ENCODE results near the gene EPS8L2.
"Not testable (repeated sequence)": the region's sequence is repeated elsewhere in the genome, so short reads cannot be mapped to it uniquely, and the experiment has no call there.

The EPS8L2 gene

DNA sequence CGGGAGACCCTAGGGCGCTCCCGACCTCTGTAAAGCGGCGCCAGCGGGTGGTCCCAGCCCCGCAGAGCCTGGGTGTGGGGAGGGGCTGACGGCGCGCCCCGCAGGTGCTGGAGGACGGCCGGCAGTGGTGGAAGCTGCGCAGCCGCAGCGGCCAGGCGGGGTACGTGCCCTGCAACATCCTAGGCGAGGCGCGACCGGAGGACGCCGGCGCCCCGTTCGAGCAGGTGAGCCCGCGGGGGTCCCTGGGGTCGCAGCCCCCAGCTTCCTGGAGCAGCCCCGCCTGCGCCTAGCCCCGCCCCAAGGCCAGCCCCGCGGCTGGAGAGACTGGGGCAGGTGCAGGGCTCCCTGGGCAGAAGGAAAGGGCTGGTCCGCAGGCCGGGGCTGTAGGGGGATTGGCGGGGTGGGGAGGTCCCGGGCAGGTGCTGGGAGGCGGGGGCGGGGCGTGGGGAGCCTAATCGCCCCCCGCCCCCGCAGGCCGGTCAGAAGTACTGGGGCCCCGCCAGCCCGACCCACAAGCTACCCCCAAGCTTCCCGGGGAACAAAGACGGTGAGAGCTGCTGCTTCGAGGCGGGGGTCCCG lies 19.7 kb downstream of the EPS8L2 start:
- DNase-seq (ENCODE audit: low read depth, low spot score), result no peak

- DNase-seq (ENCODE audit: low read depth, low spot score), result no peak
These were observed 20.5 kb downstream of the EPS8L2 start for GRCh38 chr11:726278-727220.

DNA sequence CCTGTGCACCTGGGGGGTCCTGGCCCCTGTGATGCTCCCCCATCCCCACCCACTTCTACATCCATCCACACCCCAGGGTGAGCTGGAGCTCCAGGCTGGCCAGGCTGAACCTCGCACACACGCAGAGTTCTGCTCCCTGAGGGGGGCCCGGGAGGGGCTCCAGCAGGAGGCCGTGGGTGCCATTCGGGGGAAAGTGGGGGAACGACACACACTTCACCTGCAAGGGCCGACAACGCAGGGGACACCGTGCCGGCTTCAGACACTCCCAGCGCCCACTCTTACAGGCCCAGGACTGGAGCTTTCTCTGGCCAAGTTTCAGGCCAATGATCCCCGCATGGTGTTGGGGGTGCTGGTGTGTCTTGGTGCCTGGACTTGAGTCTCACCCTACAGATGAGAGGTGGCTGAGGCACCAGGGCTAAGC lies 21.3 kb downstream of the EPS8L2 start:
- DNase-seq (ENCODE audit: low read depth, low spot score), result no peak

DNA sequence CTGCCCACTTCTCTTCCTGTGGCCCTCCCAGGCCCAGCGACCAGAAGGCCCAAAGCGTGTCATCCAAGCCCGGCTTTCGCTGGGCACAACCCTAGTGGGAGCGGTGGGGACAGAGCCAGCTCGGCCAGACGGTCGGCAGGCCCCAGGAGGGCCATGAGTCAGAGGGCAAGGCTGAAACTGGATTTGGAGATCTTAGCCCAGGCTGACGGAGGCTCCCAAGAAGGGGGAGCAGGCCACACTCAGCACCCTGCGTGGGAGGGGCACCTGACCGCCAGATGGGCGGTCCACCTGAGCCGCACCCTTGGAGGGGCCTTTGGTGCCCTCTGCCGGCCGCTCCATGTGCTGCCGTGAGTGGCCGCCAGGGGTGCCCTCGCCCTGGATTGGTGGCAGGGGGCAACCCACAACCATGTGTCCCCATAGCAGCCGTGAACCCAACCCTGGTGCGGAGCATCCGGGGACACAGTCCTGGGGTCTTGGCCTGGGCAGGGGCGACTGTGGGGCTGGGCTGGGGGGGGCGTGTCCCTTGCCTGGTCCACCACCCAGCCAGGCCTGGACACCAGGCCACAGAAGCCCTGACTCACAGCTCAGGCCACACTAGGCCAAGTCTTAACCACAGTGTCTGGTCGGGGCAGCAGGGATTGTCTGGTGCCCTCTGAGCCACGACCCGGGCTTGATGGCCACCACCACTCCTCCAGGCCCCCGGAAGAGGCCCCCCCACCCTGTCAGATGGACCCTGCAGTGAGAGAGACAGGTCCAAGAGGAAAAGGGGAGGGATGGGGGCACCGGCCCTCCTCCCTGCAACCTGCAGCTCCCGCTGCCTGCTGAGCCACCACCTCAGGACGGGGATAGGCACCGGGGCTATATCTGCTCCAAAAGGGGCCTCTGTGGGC lies 22.1 kb downstream of the EPS8L2 start:
- DNase-seq (ENCODE audit: low read depth, low spot score), result peak; percentile 68

GRCh38 chr11:728901-729491 lies 23.0 kb downstream of the EPS8L2 start:
- DNase-seq (ENCODE audit: low read depth, low spot score), result no peak

- no peak for DNase-seq (ENCODE audit: low read depth, low spot score)
These were observed 23.6 kb downstream of the EPS8L2 start for GRCh38 chr11:729492-730074.

GRCh38 chr11:733072-733471 lies 27.0 kb downstream of the EPS8L2 start:
- DNase-seq (ENCODE audit: low read depth, low spot score), result no peak

DNA sequence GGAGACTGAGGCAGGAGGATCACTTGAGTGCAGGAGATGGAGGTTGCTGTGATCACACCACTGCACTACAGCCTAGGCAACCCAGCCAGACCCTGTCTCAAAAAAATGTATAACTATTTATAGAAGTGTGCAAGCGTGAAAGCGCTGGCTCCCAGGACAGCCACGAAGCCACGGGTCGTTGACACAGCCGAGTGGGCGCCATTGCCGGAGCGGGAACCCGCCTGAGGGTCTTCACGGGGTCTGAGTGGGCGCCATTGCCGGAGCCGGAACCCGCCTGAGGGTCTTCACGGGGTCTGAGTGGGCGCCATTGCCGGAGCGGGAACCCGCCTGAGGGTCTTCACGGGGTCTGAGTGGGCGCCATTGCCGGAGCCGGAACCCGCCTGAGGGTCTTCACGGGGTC lies 28.5 kb downstream of the EPS8L2 start:
- not testable (repeated sequence) for DNase-seq (ENCODE audit: low read depth, low spot score)

DNA sequence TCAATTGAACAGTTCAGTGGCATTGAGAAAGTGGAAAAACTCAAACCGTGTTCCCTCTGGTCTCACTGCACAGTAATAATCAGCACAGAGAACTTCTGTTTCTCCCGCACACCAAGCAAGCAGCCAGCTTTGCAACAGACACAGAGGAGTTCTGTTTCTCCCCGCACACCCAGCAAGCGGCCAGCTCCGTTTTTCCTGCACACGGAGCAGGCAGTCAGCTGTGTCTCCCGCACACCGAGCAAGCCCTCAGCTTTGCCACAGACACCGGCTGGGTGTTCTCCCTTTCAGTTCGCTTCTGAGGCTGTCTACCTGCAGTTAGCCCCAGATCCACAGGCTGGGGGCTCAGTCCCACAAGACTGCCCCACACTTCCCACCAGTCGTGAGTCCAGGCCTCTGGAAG lies 31.3 kb downstream of the EPS8L2 start:
- DNase-seq (ENCODE audit: low read depth, low spot score), result no peak

DNA sequence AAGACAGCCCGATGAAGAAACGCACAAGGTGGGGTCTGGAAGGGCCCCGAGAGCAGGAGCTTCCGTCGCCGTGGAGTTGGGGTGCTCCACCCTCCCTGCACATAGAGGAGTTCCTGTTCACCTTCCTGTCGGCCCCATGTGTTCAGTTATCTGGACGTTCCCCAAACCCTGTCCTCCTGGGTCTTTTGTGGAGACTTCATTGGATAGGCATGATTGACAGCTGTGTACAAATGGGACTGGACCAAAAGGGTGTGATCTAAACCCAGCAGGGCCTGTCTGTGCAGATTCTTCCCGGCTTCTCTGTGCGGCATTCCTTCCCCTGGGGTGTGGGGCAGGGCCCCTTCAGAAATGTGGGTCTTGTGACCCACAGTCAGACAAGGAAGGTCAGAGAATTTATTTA lies 31.9 kb downstream of the EPS8L2 start:
- DNase-seq (ENCODE audit: low read depth, low spot score), result not testable (repeated sequence)

DNA sequence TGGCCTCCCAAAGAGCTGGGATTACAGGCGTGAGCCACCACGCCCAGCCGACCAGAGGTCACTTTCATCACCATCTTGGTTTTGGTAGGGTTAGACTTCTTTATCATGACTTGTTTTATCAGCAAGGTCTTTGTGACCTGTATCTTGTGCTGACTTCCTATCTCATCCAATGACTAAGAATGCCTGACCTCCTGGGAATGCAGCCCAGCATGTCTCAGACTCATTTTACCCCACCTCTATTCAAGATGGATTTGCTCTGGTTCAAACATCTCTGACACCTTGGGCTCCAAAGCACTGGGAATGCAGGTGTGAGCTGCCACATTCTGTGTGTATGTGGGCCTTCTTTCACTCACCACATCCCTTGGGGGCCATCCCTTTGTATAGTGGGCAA lies 36.1 kb downstream of the EPS8L2 start:
- DNase-seq (ENCODE audit: low read depth, low spot score), result no peak

- DNase-seq (ENCODE audit: low read depth, low spot score), result no peak
These were observed 36.7 kb downstream of the EPS8L2 start for GRCh38 chr11:742571-743201.

DNA sequence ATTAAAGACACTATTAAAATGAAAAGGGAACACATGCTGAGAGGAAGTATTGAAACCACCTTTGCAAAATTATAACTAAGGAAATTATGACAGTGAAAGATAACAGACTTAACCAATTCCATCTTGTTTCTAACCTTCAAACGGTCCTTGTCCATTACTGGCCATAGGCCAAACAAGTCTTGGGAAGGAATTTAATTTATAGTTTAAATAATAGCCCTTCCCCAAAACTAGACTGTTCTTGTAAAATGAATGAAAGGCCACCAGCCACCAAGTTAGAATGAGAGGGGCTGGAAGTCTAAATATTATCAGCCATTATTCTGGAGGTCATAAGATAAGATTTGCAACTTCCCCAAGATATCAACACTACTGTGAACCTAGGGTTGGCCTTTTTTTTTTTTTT lies 39.4 kb downstream of the EPS8L2 start:
- DNase-seq (ENCODE audit: low read depth, low spot score), result no peak

DNA sequence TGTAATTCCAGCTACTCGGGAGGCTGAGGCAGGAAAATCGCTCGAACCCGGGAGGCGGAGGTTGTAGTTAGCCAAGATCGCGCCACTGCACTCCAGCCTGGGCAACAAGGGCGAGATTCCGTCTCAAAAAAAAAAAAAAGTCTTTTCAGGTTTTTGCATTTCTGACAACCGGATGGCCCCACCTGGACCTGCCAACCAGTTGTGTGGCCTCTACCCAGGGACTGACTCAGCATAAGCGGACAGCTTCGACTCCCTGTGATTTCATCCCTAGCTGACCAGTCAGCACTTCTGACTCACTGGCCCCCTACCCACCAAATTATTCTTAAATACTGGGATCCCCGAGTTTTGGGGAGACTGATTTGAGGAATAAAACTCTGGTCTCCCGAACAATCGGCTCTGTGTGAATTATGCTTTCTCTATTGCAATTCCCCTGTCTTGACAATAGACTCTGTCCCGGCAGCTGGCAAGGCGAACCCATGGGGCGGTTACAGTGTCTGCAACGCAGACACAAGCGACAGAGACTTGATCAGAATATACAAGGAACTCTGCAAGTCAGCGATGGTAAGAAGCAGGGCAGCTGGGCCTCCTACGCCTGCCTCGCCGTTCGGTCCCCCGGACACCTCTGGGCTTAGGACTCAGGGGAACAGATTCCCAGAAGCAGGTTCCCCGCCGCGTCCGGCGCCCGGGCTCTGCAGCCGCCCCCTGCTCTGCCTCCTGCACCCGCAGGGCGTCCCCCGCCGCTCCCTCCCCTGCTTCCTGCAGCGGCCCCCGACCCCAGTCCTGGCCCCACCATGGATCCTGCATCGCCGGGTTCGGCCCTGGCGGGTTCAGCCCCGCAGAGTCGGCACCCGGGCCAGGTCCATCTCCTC lies 40.5 kb downstream of the EPS8L2 start:
- no peak for DNase-seq (ENCODE audit: low read depth, low spot score)

DNA sequence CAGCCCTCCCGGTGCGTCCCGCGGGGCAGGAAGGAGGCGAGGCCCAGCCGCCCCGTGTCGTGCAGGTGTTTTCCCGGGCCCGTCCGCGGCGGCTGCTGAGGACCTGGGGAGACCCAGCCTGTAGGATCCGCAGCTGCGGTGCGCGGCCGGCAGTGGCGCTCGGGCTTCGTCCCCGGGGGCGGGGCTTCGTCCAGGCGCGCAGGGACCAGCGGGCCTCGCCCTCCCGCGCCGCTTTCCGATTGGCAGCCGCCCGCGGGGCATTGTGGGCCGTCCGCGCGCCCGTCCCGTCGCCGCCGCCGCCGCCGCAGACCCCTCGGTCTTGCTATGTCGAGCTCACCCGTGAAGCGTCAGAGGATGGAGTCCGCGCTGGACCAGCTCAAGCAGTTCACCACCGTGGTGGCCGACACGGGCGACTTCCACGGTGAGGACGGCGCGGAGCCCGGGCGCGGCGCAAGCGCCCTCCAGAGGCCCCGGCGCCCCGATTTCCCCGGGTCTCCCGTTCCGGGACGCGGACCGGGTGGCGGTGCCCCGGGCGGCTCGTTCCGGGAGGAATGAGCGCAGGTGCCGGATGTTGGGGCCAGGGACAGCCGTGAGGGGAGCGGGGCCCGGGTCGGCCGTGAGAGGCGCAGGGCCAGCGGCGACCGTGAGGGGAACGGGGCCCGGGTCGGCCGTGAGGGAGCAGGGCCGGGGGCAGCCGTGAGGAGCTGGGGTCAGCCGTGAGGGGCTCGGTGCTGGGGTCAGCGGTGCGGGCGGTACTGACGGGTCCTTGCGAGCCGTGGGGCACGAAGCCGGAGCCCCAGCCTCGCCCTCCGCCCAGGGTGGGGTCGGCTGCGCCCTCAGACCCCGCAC lies 41.4 kb downstream of the EPS8L2 start, which contains the start of gene TALDO1:
TSS of gene TALDO1 (plus strand) at position 307 of the 849 bp plus-strand sequence. CDS start at position 325, 18 bp downstream.
- DNase-seq (ENCODE audit: low read depth, low spot score), result peak; percentile 50

DNA sequence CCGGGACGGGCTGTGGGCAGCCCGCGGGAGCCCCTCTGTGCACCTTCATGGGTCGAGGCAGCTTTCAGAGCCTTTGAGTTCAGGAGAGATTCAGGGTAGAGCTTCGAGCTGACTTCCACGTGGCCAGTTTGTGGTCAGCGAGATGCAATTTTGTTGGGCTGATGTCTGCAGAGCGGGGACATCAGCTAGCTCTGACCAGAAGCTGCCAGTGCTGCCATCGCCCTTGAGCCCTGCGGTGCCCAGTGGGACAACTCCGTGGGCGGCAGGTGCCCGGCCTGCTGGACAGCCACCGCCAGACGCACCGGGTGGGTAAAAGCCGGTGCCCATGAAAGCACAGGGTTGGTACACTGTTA lies 42.0 kb downstream of the EPS8L2 start:
- DNase-seq (ENCODE audit: low read depth, low spot score), result no peak

- no peak for DNase-seq (ENCODE audit: low read depth, low spot score)
These were observed 43.7 kb downstream of the EPS8L2 start for GRCh38 chr11:749731-750130.

DNA sequence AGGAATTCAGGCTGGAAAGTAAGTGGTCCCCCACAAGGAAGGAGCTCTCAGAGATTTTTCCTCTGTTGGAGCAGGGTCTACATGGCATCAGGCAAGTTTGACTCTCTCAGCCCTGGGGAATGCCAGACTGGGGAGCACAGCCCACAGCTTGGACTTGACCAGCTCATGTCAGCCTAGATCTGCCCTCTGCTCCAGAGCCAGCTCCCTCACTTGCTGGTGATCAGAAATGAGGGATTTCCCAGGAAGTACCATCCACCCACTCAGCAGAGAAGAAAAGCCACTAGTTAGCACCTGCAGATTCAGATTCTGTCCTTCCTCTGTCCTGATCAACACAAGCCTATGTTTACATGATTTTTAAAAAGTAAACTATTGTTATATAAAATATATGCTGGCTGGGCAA lies 54.2 kb downstream of the EPS8L2 start:
- no peak for DNase-seq (ENCODE audit: low read depth, low spot score)

DNA sequence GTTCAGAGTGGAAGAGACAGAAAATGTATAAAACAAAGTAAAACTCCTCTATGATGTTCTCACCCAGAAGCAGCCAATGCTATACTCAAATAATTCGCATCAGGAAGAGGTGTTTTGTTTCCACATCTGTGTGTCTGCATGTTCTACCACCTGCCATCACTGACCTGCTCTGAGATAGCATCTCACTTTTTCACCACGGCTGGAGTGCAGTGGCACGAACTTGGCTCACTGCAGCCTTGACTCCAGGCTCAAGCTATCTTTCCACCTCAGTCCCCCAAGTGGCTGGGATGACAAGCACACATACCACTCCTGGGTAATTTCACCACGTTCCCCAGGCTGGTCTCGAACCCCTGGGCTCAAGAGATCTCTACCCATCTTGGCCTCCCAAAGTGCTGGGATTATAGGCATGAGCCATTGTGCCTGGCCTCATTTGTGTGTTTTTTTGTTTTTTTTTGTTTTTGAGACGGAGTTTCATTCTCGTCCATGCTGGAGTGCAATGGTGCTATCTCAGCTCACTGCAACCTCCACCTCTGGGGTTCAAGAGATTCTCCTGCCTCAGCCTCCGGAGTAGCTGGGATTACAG lies 55.6 kb downstream of the EPS8L2 start:
- no peak for DNase-seq (ENCODE audit: low read depth, low spot score)

Measured in activated naive CD8-positive, alpha-beta T cell treated with anti-CD3 and anti-CD28 coated beads, Interleukin-2, amount 50 U/mL, for 16 hours (primary cell).